Ishikawa (cell line): ENCODE data around the gene GRHL1.

ENCODE experiments used
- CEBPB ChIP-seq: IDR thresholded peaks from 2 replicates; pipeline ENCODE4 v1.6.1; 2012
- CREB1 ChIP-seq: IDR thresholded peaks from 2 replicates; pipeline ENCODE4 v1.6.1; 2012; ENCODE audit warnings: low read depth
- EGR1 ChIP-seq: IDR thresholded peaks from 2 replicates; pipeline ENCODE4 v1.6.1; 2012
- EP300 ChIP-seq: IDR thresholded peaks from 2 replicates; pipeline ENCODE4 v1.6.1; 2012; ENCODE audit warnings: borderline replicate concordance
- FOXM1 ChIP-seq: IDR thresholded peaks from 2 replicates; pipeline ENCODE4 v1.6.1; 2012; ENCODE audit warnings: low read depth, borderline replicate concordance
- MAX ChIP-seq: IDR thresholded peaks from 2 replicates; pipeline ENCODE4 v1.6.1; 2012
- NFIC ChIP-seq: IDR thresholded peaks from 2 replicates; pipeline ENCODE4 v1.6.1; 2012
- RAD21 ChIP-seq: IDR thresholded peaks from 2 replicates; pipeline ENCODE4 v1.6.1; 2012; ENCODE audit warnings: low read depth
- REST ChIP-seq: IDR thresholded peaks from 2 replicates; pipeline ENCODE4 v1.6.1; 2012; ENCODE audit warnings: low read depth, mild to moderate bottlenecking
- TAF1 ChIP-seq: IDR thresholded peaks from 2 replicates; pipeline ENCODE4 v1.6.1; 2012; ENCODE audit warnings: low read depth, mild to moderate bottlenecking
- TCF12 ChIP-seq: IDR thresholded peaks from 2 replicates; pipeline ENCODE4 v1.6.1; 2012; ENCODE audit warnings: low read depth
- TEAD4 ChIP-seq: IDR thresholded peaks from 2 replicates; pipeline ENCODE4 v1.6.1; 2012
- USF1 ChIP-seq: IDR thresholded peaks from 2 replicates; pipeline ENCODE4 v1.6.1; 2012
- YY1 ChIP-seq: IDR thresholded peaks from 2 replicates; pipeline ENCODE4 v1.6.1; 2012; ENCODE audit warnings: low read depth
- ZBTB7A ChIP-seq: IDR thresholded peaks from 2 replicates; pipeline ENCODE4 v1.6.1; 2012; ENCODE audit warnings: low read depth

GRHL1 gene

GRCh38 chr2:10009271-10009810, 57.8 kb downstream of the GRHL1 start:
- TF ChIP-seq FOXM1 (no peak), TEAD4 (no peak), EP300 (no peak), YY1 (no peak), TAF1 (no peak), ZBTB7A (no peak), RAD21 (no peak), NFIC (no peak), MAX (no peak), EGR1 (no peak), TCF12 (no peak), CREB1 (no peak), CEBPB (no peak), REST (no peak), USF1 (no peak)

DNA sequence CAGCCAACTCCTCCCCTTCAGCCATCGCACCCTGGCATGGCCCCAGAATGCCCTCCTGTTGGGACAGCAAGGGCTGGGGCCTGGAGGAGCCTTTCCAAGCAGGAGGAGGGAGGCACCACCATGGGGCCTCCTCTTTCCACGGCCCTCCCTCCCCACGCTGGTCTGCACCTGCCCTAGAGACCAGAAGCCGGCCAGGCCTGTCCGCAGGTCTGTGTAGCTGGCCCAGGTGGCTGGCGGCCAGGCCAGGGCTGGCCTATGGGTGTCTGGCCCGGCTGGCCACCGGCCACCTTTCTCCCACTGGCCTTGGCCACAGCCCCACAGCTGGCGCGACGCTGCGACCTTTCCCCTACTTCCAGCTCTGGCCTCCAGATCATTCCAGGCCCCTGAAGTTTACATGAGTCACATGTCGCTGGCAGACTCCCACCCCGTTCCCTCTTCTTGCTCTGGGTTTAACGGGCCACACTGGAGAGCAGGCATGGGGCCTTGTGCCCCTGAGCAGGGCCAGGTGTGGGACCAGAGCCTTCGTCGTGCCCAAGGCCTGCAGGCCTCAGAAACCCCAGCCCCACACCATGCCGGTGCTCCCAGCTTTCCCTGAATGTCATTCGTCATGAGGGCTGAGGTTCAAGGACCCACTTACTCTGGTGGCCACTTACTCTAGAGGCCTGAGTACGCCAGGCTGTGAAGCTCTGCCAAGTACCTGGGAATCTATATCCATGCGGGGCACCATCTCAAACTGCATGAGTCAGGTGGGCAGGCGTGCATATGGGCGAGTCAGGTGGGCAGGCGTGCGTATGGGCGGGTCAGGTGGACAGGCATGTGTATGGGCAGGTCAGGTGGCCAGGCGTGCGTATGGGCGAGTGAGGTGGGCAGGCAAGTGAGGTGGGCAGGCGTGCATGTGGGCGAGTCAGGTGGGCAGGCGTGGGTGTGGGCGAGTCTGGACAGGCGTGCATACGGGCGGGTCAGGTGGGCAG, 58.6 kb downstream of the GRHL1 start:
- TF ChIP-seq EP300 (no peak), FOXM1 (no peak), TEAD4 (no peak), USF1 (no peak), YY1 (no peak), NFIC (no peak), CREB1 (no peak), TAF1 (no peak), MAX (no peak), CEBPB (no peak), EGR1 (no peak), TCF12 (no peak), RAD21 (no peak), REST (no peak)

DNA sequence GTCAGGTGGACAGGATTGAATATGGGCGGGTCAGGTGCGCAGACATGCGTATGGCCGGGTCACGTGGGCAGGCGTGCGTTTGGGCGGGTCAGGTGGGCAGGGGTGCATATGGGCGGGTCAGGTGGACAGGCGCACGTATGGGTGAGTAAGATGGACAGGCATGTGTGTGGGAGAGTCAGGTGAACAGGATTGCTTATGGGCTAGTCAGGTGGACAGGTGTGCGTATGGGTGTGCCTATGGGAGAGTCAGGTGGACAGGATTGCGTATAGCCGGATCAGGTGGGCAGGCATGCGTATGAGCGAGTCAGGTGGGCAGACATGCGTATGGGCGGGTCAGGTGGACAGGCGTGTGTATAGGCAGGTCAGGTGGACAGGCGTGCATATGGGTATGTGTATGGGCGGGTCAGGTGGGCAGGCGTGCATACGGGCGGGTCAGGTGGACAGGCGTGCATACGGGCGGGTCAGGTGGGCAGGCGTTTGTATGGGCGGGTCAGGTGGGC, 61.5 kb downstream of the GRHL1 start:
- TF ChIP-seq CREB1, result no peak
- no peak for TF ChIP-seq MAX
- TF ChIP-seq TCF12, result no peak
- TF ChIP-seq ZBTB7A, result no peak
- TF ChIP-seq FOXM1, result no peak
- TF ChIP-seq TAF1, result no peak
- TF ChIP-seq USF1, result no peak
- TF ChIP-seq EGR1, result no peak

- TF ChIP-seq EGR1 (no peak), TAF1 (no peak), TCF12 (no peak), MAX (no peak), FOXM1 (no peak), TEAD4 (no peak), REST (no peak), EP300 (no peak)
Observed at GRCh38 chr2:10014418-10015190, 63.1 kb downstream of the GRHL1 start.
